ENCODE measurements around the gene DYRK4. TPM values are rescaled to one million over a fixed set of nuclear protein-coding genes. Genes with fewer than 3 reads are reported as not detected.

Gene DYRK4
- total and polyA plus RNA-seq, 2 of the 13 experiments (the other 11 are each of a cell fraction or from before 2014, with no cell fraction given) = 29.4 to 40.2 TPM

- TF ChIP-seq ZBED4 (CRISPR knock-in tag; IDR thresholded peaks at IDR 0.05; ENCODE audit: borderline replicate concordance) (no peak), ATF4 (CRISPR knock-in tag; IDR thresholded peaks at IDR 0.05) (peak in 1 of 2 experiments; percentile 59; a peak in 2 of 4 replicates), CEBPZ (IDR thresholded peaks at IDR 0.05; ENCODE audit: low read length) (no peak), POGZ (CRISPR knock-in tag; IDR thresholded peaks at IDR 0.05) (peak; percentile 83), SYNCRIP (IDR thresholded peaks at IDR 0.05; ENCODE audit: insufficient read depth, low read depth, low read length) (no peak), TOE1 (CRISPR knock-in tag; IDR thresholded peaks at IDR 0.05) (peak; percentile 35; the same call in 1 of the 2 replicates), MXD4 (CRISPR knock-in tag; IDR thresholded peaks at IDR 0.05) (peak; percentile 55; the same call in 1 of the 2 replicates), ZNF230 (CRISPR knock-in tag; IDR thresholded peaks at IDR 0.05) (0 out of 2 replicates have a peak, but pooled peaks have one; percentile 66), EZH2 (conservative IDR thresholded peaks at IDR 0.05; ENCODE audit: low read depth, low read length) (no peak), PCBP1 (IDR thresholded peaks at IDR 0.05; ENCODE audit: borderline replicate concordance, low read depth, low read length) (0 out of 2 replicates have a peak, but pooled peaks have one; percentile 45), ZNF616 (CRISPR knock-in tag; IDR thresholded peaks at IDR 0.05; ENCODE audit: low read depth) (0 out of 2 replicates have a peak, but pooled peaks have one; percentile 32), ZNF878 (CRISPR knock-in tag; IDR thresholded peaks at IDR 0.05) (peak; percentile 17), ISL2 (CRISPR knock-in tag; IDR thresholded peaks at IDR 0.05) (peak; percentile 44), ATF1 (CRISPR knock-in tag; IDR thresholded peaks at IDR 0.05) (peak; percentile 76), ZBTB8A (CRISPR knock-in tag; IDR thresholded peaks at IDR 0.05; ENCODE audit: borderline replicate concordance, low read depth) (0 out of 2 replicates have a peak, but pooled peaks have one; percentile 91), TAF1 (CRISPR knock-in tag; IDR thresholded peaks at IDR 0.05) (peak; percentile 75)
- TF ChIP-seq, protein P1, sequence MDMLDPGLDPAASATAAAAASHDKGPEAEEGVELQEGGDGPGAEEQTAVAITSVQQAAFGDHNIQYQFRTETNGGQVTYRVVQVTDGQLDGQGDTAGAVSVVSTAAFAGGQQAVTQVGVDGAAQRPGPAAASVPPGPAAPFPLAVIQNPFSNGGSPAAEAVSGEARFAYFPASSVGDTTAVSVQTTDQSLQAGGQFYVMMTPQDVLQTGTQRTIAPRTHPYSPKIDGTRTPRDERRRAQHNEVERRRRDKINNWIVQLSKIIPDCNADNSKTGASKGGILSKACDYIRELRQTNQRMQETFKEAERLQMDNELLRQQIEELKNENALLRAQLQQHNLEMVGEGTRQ (IDR thresholded peaks at IDR 0.05; ENCODE audit: low read depth, low read length) = no peak
- TF ChIP-seq, protein P1 (CRISPR knock-in tag; IDR thresholded peaks at IDR 0.05; ENCODE audit: borderline replicate concordance) = peak; percentile 86; the same call in 1 of the 2 replicates
Observed at GRCh38 chr12:4538207-4539160, 23.5 kb upstream of the DYRK4 start, which contains the start of gene RAD51AP1 (continued).
